ENCODE results near the gene CTBS.
"Not testable (repeated sequence)": the region's sequence is repeated elsewhere in the genome, so short reads cannot be mapped to it uniquely, and the experiment has no call there.

CTBS gene

GRCh38 chr1:84573967-84574842, at the start of gene CTBS:
Gene CTBS (minus strand): TSS chr1:84574440. CDS start chr1:84574415, 25 bp downstream.
- DNase-seq (ENCODE audit: low read depth in 2 of 2) = peak; percentile 70 to 72

- no peak for DNase-seq (ENCODE audit: low read depth in 2 of 2)
These were observed 47.3 kb upstream of the CTBS start for GRCh38 chr1:84621553-84621952.

- peak; percentile 28 to 52 for DNase-seq (ENCODE audit: low read depth in 2 of 2)
These were observed 46.6 kb upstream of the CTBS start for GRCh38 chr1:84620720-84621313.

- peak; percentile 20 to 43 for DNase-seq (ENCODE audit: low read depth in 2 of 2)
These were observed 45.3 kb upstream of the CTBS start for GRCh38 chr1:84619383-84620102.

GRCh38 chr1:84617349-84617748, 43.1 kb upstream of the CTBS start:
- no peak for DNase-seq (ENCODE audit: low read depth in 2 of 2)

- no peak for DNase-seq (ENCODE audit: low read depth in 2 of 2)
These were observed 41.5 kb upstream of the CTBS start for GRCh38 chr1:84615790-84616189.

- no peak for DNase-seq (ENCODE audit: low read depth in 2 of 2)
These were observed 39.6 kb upstream of the CTBS start for GRCh38 chr1:84613887-84614286.

- no peak for DNase-seq (ENCODE audit: low read depth in 2 of 2)
These were observed 38.8 kb upstream of the CTBS start for GRCh38 chr1:84613026-84613425.

GRCh38 chr1:84611796-84612195, 37.6 kb upstream of the CTBS start:
- DNase-seq (ENCODE audit: low read depth in 2 of 2) = no peak

GRCh38 chr1:84611091-84611490, 36.9 kb upstream of the CTBS start:
- DNase-seq (ENCODE audit: low read depth in 2 of 2) = no peak

- DNase-seq (ENCODE audit: low read depth in 2 of 2) = no peak
These were observed 32.7 kb upstream of the CTBS start for GRCh38 chr1:84606977-84607376.

- DNase-seq (ENCODE audit: low read depth in 2 of 2) = no peak
These were observed 30.9 kb upstream of the CTBS start for GRCh38 chr1:84605157-84605556.

- no peak for DNase-seq (ENCODE audit: low read depth in 2 of 2)
These were observed 29.9 kb upstream of the CTBS start for GRCh38 chr1:84603941-84604830.

- DNase-seq (ENCODE audit: low read depth in 2 of 2) = no peak
These were observed 29.0 kb upstream of the CTBS start for GRCh38 chr1:84603223-84603622.

- no peak for DNase-seq (ENCODE audit: low read depth in 2 of 2)
These were observed 26.6 kb upstream of the CTBS start for GRCh38 chr1:84600796-84601195.

GRCh38 chr1:84598846-84599741, 24.9 kb upstream of the CTBS start:
- DNase-seq (ENCODE audit: low read depth in 2 of 2) = no peak

GRCh38 chr1:84598418-84598817, 24.2 kb upstream of the CTBS start:
- DNase-seq (ENCODE audit: low read depth in 2 of 2) = no peak

- no peak for DNase-seq (ENCODE audit: low read depth in 2 of 2)
These were observed 22.8 kb upstream of the CTBS start for GRCh38 chr1:84597011-84597410.

GRCh38 chr1:84594959-84595358, 20.7 kb upstream of the CTBS start:
- DNase-seq (ENCODE audit: low read depth in 2 of 2) = not testable (repeated sequence)

GRCh38 chr1:84587099-84587498, 12.9 kb upstream of the CTBS start:
- DNase-seq (ENCODE audit: low read depth in 2 of 2) = no peak

- DNase-seq (ENCODE audit: low read depth in 2 of 2) = no peak
These were observed 11.6 kb upstream of the CTBS start for GRCh38 chr1:84585803-84586202.

Data from activated CD8-positive, alpha-beta memory T cell treated with anti-CD3 and anti-CD28 coated beads for 4 hours (primary cell).